HUES6 (cell line): ENCODE data around the gene SLC6A2.

ENCODE experiments used
- H3K27ac ChIP-seq: 2 replicates; pipeline ENCODE4 v1.7.0; 2013; ENCODE audit warnings: low read depth, mild to moderate bottlenecking, low read length, inconsistent platforms
- H3K27me3 ChIP-seq: 2 replicates; pipeline ENCODE4 v1.6.1; 2013; ENCODE audit warnings: low read length; ENCODE audit not compliant: control insufficient read depth, insufficient read depth
- H3K36me3 ChIP-seq: 2 replicates; pipeline ENCODE4 v1.6.1; 2013; ENCODE audit warnings: low read length; ENCODE audit not compliant: control insufficient read depth, insufficient read depth
- H3K4me1 ChIP-seq: 2 replicates; pipeline ENCODE4 v1.6.1; 2013; ENCODE audit warnings: low read length; ENCODE audit not compliant: control insufficient read depth, insufficient read depth
- H3K4me3 ChIP-seq: 2 replicates; pipeline ENCODE4 v1.5.1; 2013; ENCODE audit warnings: low read depth, low read length
- H3K9ac ChIP-seq: one replicate; pipeline ENCODE4 v1.6.1; 2013; ENCODE audit warnings: mild to moderate bottlenecking, low read length
- H3K9me3 ChIP-seq: 2 replicates; pipeline ENCODE4 v1.6.1; 2013; ENCODE audit warnings: low read depth, low read length; ENCODE audit not compliant: control insufficient read depth, insufficient read depth

The SLC6A2 gene

DNA sequence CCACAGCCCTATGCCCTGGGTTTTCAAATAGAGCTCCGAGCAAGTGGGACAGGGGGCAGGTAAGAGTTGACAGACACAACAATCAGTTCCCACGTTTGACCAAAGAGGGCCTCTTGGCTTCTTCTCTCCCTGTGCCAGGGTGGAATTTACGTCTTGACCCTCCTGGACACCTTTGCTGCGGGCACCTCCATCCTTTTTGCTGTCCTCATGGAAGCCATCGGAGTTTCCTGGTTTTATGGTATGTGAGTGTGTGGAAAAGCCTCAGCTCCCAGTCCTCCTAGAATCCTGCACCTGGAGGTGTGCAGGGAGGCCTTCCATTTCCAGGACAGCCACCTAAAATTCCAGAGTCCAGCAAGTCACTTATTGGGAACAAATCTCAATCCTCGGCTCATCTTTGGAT lies 42.5 kb downstream of the SLC6A2 start:
- Histone ChIP-seq H3K4me1 (peaks cover 11% of the 10 kb centered on the region), H3K4me3 (no peak overlapping the region), H3K27me3 (no peaks in the 10 kb centered on the region), H3K27ac (no peak overlapping the region), H3K36me3 (no peaks in the 10 kb centered on the region), H3K9me3 (no peaks in the 10 kb centered on the region), H3K9ac (no peak overlapping the region)

DNA sequence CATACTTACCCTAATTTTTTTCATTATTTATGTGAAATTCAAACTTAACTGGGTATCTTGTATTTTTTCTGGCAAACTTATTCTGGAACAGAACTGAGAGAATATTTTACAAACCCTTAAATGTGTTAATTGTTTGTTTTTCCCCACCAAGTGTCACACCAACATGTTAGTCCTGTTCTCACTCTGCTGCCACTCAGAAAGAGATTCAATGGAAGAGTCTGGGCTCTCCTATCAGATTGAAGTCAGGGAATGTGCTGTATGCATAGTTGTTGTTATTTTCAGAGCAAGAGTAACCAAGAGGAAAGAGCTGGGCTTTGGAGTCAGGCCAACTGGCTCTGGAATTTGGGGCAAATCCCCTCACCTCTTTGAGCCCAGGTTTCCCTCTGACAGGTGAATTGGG lies 43.2 kb downstream of the SLC6A2 start:
- H3K27ac ChIP-seq, result no peak overlapping the region
- H3K4me3 ChIP-seq, result no peak overlapping the region
- H3K36me3 ChIP-seq, result no peaks in the 10 kb centered on the region
- H3K9me3 ChIP-seq, result no peaks in the 10 kb centered on the region
- H3K9ac ChIP-seq, result no peak overlapping the region
- H3K4me1 ChIP-seq, result peaks cover 11% of the 10 kb centered on the region
- H3K27me3 ChIP-seq, result no peaks in the 10 kb centered on the region

DNA sequence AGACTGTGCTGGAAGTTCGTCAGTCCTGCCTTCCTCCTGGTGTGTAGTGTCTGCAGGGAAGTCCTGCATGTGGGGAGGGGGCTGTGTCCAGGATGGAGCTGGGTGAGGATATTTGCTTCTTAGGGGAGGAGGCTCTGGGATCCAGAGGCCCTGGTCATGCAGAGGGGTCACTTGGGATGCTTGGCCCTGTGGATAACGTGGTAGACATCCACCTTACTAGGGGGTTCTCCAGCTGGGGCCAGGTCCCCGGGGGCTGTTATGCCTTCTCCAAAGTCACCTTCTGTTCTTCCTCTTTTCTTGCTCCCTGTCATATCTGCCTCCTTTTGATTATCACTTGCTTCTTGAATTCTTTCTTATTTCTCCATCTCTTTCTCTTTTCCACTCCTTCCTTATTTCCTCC lies 43.8 kb downstream of the SLC6A2 start:
- H3K9me3 ChIP-seq, result no peaks in the 10 kb centered on the region

DNA sequence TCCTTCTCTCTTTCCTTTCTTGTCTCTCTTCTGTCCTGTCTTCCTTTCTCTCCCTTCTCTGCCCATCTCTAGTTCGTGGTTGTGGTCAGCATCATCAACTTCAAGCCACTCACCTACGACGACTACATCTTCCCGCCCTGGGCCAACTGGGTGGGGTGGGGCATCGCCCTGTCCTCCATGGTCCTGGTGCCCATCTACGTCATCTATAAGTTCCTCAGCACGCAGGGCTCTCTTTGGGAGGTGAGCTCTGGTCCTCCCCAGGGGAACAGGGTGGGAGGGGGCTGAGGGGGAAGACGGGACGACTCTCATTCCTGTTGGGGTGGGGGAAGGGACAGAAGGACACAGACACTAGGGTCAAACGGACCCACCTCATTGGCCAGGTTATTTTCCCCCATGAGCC lies 44.3 kb downstream of the SLC6A2 start:
- Histone ChIP-seq H3K27ac (no peak overlapping the region), H3K4me1 (peaks cover 11% of the 10 kb centered on the region), H3K9me3 (no peaks in the 10 kb centered on the region), H3K9ac (no peak overlapping the region), H3K4me3 (no peak overlapping the region), H3K36me3 (no peaks in the 10 kb centered on the region), H3K27me3 (no peaks in the 10 kb centered on the region)

More for the DNA sequence above, 43.8 kb downstream of the SLC6A2 start:
- H3K4me1 ChIP-seq, result peaks cover 11% of the 10 kb centered on the region
- no peak overlapping the region for H3K27ac ChIP-seq
- H3K36me3 ChIP-seq, result no peaks in the 10 kb centered on the region
- no peak overlapping the region for H3K9ac ChIP-seq
- H3K4me3 ChIP-seq, result no peak overlapping the region
- H3K27me3 ChIP-seq, result no peaks in the 10 kb centered on the region

DNA sequence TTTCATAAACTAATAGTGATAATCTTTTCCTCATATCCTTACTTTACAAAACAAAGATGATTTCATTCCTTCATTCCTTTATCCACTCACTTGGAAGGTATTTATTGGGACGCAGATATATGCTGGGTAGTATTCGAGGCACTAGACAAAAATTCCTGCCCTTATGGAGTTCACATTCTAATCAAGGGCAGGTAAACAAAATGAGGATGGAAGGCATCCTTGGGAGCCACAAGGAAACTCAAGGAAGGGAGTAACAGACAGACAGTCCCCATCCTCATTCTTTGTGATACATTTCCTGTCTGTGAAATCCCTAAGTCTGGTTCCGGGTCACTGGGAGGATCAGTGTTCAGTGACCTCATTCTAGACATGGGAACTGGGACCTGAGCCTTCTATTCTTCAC lies 45.2 kb downstream of the SLC6A2 start:
- no peak overlapping the region for H3K27ac ChIP-seq
- H3K36me3 ChIP-seq, result no peaks in the 10 kb centered on the region
- no peaks in the 10 kb centered on the region for H3K27me3 ChIP-seq
- H3K4me1 ChIP-seq, result peaks cover 11% of the 10 kb centered on the region
- no peaks in the 10 kb centered on the region for H3K9me3 ChIP-seq
- H3K9ac ChIP-seq, result no peak overlapping the region
- no peak overlapping the region for H3K4me3 ChIP-seq

DNA sequence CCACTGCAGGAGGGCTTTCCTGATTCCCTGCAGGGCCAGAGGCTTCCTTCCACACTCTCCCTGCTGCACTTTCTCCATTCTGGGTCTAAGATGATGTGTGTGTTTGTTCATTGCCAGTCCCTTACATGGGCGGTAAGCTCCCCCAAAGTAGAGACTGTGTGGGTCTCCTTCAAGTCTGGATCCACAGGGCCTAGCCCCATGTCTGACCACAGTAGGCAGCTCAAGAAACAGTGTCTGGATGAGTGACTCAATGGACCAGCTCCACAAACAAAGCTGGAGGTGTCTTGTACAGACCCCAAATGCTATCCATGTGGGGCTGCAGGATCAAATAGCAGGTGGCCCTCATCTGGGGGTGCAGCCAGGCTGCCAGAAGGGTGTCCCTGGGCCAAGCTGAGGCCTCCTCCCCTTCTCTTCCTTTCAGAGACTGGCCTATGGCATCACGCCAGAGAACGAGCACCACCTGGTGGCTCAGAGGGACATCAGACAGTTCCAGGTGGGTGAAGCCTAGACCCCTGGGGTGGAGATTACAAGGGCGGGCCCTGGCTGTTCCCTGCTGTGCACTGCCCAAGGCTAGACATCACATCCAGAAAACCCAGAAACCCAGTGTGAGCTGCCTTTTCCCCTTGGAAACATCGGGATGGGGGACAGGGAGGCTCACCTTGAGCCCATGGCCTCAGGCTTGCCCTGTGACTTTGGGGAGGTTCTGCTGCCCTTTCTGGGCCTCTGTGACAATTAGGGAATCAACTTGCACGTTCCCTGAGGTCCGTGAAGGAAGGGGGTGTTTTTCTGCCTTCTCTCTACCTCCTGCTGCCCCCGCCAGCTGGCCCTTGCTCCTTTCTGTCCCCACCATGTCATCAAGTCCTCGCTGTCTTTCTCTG lies 45.9 kb downstream of the SLC6A2 start:
- H3K36me3 ChIP-seq, result no peaks in the 10 kb centered on the region
- H3K9ac ChIP-seq, result no peak overlapping the region
- peaks cover 11% of the 10 kb centered on the region for H3K4me1 ChIP-seq
- no peaks in the 10 kb centered on the region for H3K9me3 ChIP-seq
- no peak overlapping the region for H3K27ac ChIP-seq
- H3K4me3 ChIP-seq, result no peak overlapping the region
- no peaks in the 10 kb centered on the region for H3K27me3 ChIP-seq

DNA sequence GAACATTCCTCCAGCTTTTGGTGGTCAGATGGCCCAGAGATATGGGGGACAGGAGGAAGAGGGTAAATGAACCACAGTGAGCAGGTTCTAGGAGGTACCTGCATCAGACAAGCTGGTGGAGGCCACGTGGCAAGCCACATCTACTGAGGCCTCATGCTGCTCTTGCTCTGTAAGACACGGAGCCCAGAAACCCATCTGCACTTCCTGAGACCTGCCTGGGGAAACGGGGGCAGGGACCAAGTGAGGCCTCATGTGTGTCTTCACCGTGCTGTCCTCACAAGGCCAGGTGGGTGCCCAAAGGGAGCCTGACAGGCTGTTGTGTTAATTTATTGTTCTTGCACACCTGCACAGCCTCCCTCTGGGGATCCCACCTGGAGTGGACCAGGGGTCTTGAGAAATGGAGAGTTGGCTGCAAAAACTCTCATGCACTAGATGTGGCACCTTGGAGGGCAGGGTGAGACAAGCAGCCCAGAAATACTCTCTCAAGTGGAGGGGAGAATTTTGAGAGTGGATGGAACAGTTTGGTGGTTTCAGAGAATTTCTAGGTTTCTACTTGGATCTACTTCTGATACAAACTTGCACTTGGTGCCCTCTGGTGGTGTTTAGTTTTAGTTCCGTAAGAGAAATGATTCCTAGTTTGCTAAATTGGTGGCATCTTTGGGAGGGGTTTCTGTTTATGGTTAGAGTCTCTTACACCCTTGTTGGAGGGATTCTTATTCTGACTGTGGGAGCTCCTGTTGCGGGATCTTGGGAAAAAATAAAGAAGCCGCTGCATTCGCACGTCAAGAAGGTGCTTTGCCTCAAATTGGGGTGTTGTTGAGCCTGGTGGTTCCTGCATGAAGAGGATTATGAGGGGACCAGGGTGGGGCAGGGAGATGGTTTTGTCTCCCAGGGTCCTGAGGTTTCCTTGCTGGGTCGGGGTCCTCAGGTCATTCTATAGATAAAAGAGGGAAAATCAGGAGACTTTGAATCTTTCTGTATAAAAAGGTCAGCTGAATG lies 47.5 kb downstream of the SLC6A2 start:
- no peaks in the 10 kb centered on the region for H3K27me3 ChIP-seq
- no peak overlapping the region for H3K27ac ChIP-seq
- no peaks in the 10 kb centered on the region for H3K9me3 ChIP-seq
- H3K4me3 ChIP-seq, result no peak overlapping the region
- peaks cover 1% of the 10 kb centered on the region; the same call in 1 of the 2 replicates for H3K4me1 ChIP-seq
- H3K36me3 ChIP-seq, result no peaks in the 10 kb centered on the region
- no peak overlapping the region for H3K9ac ChIP-seq

DNA sequence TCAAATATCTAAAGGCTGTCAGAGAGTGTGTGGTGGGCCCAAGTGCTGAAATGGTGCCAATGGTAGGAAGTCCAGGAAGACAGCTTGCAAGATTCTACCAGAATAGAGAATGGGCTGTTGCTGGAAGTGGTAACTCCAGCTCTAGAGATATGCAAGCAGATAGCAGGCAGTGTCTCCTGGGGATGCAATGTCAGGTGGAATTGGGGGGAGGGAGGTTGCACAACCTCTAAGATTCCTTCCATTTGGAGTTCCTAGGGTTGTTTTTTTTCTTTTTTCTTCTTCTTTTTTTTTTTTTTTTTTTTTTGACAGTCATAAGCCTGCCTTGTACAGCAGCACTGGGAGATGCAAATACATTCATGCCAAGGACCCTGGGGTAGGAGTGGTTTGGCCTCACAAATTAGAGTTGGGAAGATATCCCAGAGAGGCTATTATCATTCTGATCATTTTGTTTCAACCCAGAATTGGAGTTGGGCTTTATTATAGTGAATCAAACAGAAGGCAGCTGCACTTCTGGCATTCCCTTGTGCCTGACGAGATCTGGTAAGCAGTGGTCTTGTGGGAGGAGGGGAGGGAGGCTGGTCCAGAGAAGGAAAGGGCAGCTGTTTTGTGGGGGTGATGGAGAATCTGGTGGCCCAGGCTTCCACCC lies 51.1 kb downstream of the SLC6A2 start:
- Histone ChIP-seq H3K9ac (no peak overlapping the region), H3K4me3 (no peak overlapping the region), H3K27ac (no peak overlapping the region), H3K9me3 (no peaks in the 10 kb centered on the region), H3K36me3 (no peaks in the 10 kb centered on the region), H3K27me3 (peaks cover 7% of the 10 kb centered on the region; the same call in 1 of the 2 replicates), H3K4me1 (no peaks in the 10 kb centered on the region)

DNA sequence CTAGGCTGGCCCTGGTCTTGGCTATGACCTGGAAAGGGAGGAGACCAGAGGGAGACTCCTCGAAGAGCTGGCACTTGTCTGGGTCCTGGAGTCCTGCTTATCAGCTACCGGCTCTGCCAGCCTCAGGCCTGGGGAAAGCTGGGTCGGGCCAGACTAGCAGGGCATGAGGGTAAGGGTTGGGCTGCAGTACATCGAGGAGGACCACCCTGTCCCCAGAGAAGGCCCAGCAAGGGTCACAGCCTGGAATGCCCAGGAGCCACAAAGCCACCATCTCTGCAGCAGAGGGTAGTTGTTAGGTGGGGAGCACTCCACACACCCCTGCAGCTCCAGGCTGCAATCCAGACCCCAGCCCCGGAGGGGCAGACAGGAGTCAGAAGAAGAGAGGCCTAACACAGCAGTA lies 54.0 kb downstream of the SLC6A2 start:
- Histone ChIP-seq H3K4me1 (no peaks in the 10 kb centered on the region), H3K4me3 (no peak overlapping the region), H3K9ac (no peak overlapping the region), H3K27ac (no peak overlapping the region), H3K9me3 (no peaks in the 10 kb centered on the region), H3K27me3 (peaks cover 7% of the 10 kb centered on the region; the same call in 1 of the 2 replicates), H3K36me3 (no peaks in the 10 kb centered on the region)

DNA sequence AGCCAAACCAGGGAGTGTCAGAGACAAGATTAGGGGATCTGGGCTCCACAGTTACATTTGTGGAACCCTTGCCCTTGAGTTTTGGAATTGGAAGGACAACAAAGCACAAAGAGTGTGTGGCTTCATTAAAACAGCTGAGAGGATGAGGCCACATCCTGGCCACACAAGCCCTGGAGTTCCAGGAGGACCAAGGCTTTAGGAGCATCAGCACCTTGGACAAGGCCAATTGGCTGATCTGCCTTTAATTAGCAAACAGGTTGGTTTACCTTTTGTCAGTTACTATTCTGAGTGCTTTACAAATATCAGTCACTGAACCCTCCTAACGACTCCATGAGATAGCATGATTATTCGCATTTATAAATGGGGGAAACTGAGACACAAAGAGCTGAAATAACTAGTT lies 54.7 kb downstream of the SLC6A2 start:
- no peak overlapping the region for H3K9ac ChIP-seq
- H3K27me3 ChIP-seq, result peaks cover 7% of the 10 kb centered on the region; the same call in 1 of the 2 replicates
- H3K36me3 ChIP-seq, result no peaks in the 10 kb centered on the region
- H3K9me3 ChIP-seq, result no peaks in the 10 kb centered on the region
- H3K4me1 ChIP-seq, result no peaks in the 10 kb centered on the region
- no peak overlapping the region for H3K4me3 ChIP-seq
- H3K27ac ChIP-seq, result no peak overlapping the region
